Astrocyte (in vitro differentiated cells and primary cell): ENCODE results near the gene DACH2. TPM values are rescaled to one million over a fixed set of nuclear protein-coding genes. Genes with fewer than 3 reads are reported as not detected.

Source experiments
- DNase-seq: peaks from one replicate; pipeline ENCODE4 v3.0.0-alpha.2; 2010; ENCODE audit warnings: low read depth
- FAIRE-seq: peaks from 2 replicates; lab custom pipeline; 2011; peaks lifted over from hg19 to GRCh38; lab: Jason Lieb, UNC
- H2AFZ ChIP-seq: 2 replicates; pipeline ENCODE4 v1.6.0; 2012; ENCODE audit warnings: low read depth, low read length, inconsistent platforms
- H3K27ac ChIP-seq: 2 replicates; pipeline ENCODE4 v1.5.1; 2011; ENCODE audit warnings: low read depth, low read length, inconsistent platforms
- H3K27me3 ChIP-seq: 2 replicates; pipeline ENCODE4 v1.6.0; 2011; ENCODE audit warnings: low read length, inconsistent platforms; ENCODE audit not compliant: insufficient read depth
- H3K36me3 ChIP-seq: 2 replicates; pipeline ENCODE4 v1.5.1; 2011; ENCODE audit warnings: low read length, inconsistent platforms; ENCODE audit not compliant: insufficient read depth
- H3K4me1 ChIP-seq: 2 replicates; pipeline ENCODE4 v1.5.1; 2011; ENCODE audit warnings: low read length, inconsistent platforms; ENCODE audit not compliant: insufficient read depth
- H3K4me2 ChIP-seq: 2 replicates; pipeline ENCODE4 v1.6.0; 2012; ENCODE audit warnings: low read length, inconsistent platforms
- H3K4me3 ChIP-seq: 2 replicates; pipeline ENCODE4 v1.5.1; 2011; ENCODE audit warnings: low read depth, mild to moderate bottlenecking, low read length, inconsistent platforms; ENCODE audit not compliant: insufficient read depth
- H3K79me2 ChIP-seq: 2 replicates; pipeline ENCODE4 v1.6.0; 2012; ENCODE audit warnings: mild to moderate bottlenecking, low read length, inconsistent platforms; ENCODE audit not compliant: insufficient read depth
- H3K9ac ChIP-seq: 2 replicates; pipeline ENCODE4 v1.6.0; 2012; ENCODE audit warnings: mild to moderate bottlenecking, low read length, inconsistent platforms
- H3K9me3 ChIP-seq: 2 replicates; pipeline ENCODE4 v1.5.1; 2012; ENCODE audit warnings: low read depth, mild to moderate bottlenecking, low read length, inconsistent platforms; ENCODE audit not compliant: insufficient read depth
- H4K20me1 ChIP-seq: 2 replicates; pipeline ENCODE4 v1.6.0; 2012; ENCODE audit warnings: low read length, inconsistent platforms; ENCODE audit not compliant: insufficient read depth
- H3K27ac Mint-ChIP-seq: one replicate; pipeline ENCODE4 v1.8.0; 2021; ENCODE audit warnings: mild to moderate bottlenecking, mixed read lengths; ENCODE audit not compliant: unreplicated experiment
- H3K27me3 Mint-ChIP-seq: one replicate; pipeline ENCODE4 v1.8.0; 2021; ENCODE audit warnings: low read depth, mixed read lengths; ENCODE audit not compliant: unreplicated experiment
- H3K36me3 Mint-ChIP-seq: one replicate; pipeline ENCODE4 v1.8.0; 2021; ENCODE audit warnings: low read depth, mixed read lengths; ENCODE audit not compliant: unreplicated experiment
- H3K4me1 Mint-ChIP-seq: one replicate; pipeline ENCODE4 v1.8.0; 2021; ENCODE audit warnings: low read depth, mixed read lengths; ENCODE audit not compliant: unreplicated experiment
- H3K4me3 Mint-ChIP-seq: one replicate; pipeline ENCODE4 v1.8.0; 2021; ENCODE audit warnings: mild to moderate bottlenecking, moderate library complexity, mixed read lengths; ENCODE audit not compliant: unreplicated experiment
- H3K9me3 Mint-ChIP-seq: one replicate; pipeline ENCODE4 v1.8.0; 2021; ENCODE audit warnings: mild to moderate bottlenecking, mixed read lengths; ENCODE audit not compliant: unreplicated experiment
- CTCF ChIP-seq: IDR thresholded peaks from 2 replicates; pipeline ENCODE4 v1.5.1; 2011; ENCODE audit warnings: low read depth, mild to moderate bottlenecking, inconsistent platforms, low read length, moderate library complexity; ENCODE audit not compliant: insufficient read depth
- EZH2 ChIP-seq: IDR thresholded peaks from 2 replicates; pipeline ENCODE4 v1.6.1; 2012; ENCODE audit warnings: mild to moderate bottlenecking, low read length, inconsistent platforms; ENCODE audit not compliant: insufficient read depth
- total RNA-seq: library from RNA; stranded (reverse); gene quantifications from 2 replicates; pipeline ENCODE4 v1.2.1, GENCODE V29; 2021

DACH2 gene
- total RNA-seq, 1 donor from 2014 or later: 0.16 TPM

GRCh38 chrX:86192827-86193226 is 44.6 kb downstream of the DACH2 start:
- Histone ChIP-seq H2AFZ (no peak overlapping the region), H3K4me3 (no peak overlapping the region), H3K4me2 (no peak overlapping the region), H3K27ac (no peak overlapping the region), H3K27me3 (no peaks in the 10 kb centered on the region), H3K79me2 (no peaks in the 10 kb centered on the region), H4K20me1 (no peaks in the 10 kb centered on the region), H3K9me3 (no peaks in the 10 kb centered on the region), H3K36me3 (no peaks in the 10 kb centered on the region), H3K4me1 (no peaks in the 10 kb centered on the region), H3K9ac (no peak overlapping the region)
- H3K27me3 Mint-ChIP-seq: no peaks in the 10 kb centered on the region
- DNase-seq: no peak
- TF ChIP-seq EZH2: no peak
- TF ChIP-seq CTCF: no peak
- no peaks in the 10 kb centered on the region for H3K9me3 Mint-ChIP-seq
- no peak overlapping the region for H3K27ac Mint-ChIP-seq
- H3K4me1 Mint-ChIP-seq: no peaks in the 10 kb centered on the region
- peak; percentile 80 for FAIRE-seq
- no peaks in the 10 kb centered on the region for H3K36me3 Mint-ChIP-seq
- no peak overlapping the region for H3K4me3 Mint-ChIP-seq

GRCh38 chrX:86194758-86195157 is 46.5 kb downstream of the DACH2 start:
- no peaks in the 10 kb centered on the region for H3K36me3 ChIP-seq
- no peaks in the 10 kb centered on the region for H3K79me2 ChIP-seq
- DNase-seq (no peak), FAIRE-seq (no peak)
- Mint-ChIP-seq H3K9me3 (no peaks in the 10 kb centered on the region), H3K36me3 (no peaks in the 10 kb centered on the region), H3K27me3 (no peaks in the 10 kb centered on the region), H3K27ac (no peak overlapping the region), H3K4me3 (no peak overlapping the region), H3K4me1 (no peaks in the 10 kb centered on the region)
- no peaks in the 10 kb centered on the region for H3K27me3 ChIP-seq
- no peaks in the 10 kb centered on the region for H4K20me1 ChIP-seq
- H3K9ac ChIP-seq: no peak overlapping the region
- no peak overlapping the region for H2AFZ ChIP-seq
- H3K27ac ChIP-seq: no peak overlapping the region
- H3K4me2 ChIP-seq: no peak overlapping the region
- TF ChIP-seq CTCF: no peak
- no peak for TF ChIP-seq EZH2
- no peaks in the 10 kb centered on the region for H3K9me3 ChIP-seq
- H3K4me3 ChIP-seq: no peak overlapping the region
- H3K4me1 ChIP-seq: no peaks in the 10 kb centered on the region

GRCh38 chrX:86195343-86195742 is 47.1 kb downstream of the DACH2 start:
- Mint-ChIP-seq H3K9me3 (no peaks in the 10 kb centered on the region), H3K36me3 (no peaks in the 10 kb centered on the region), H3K4me3 (no peak overlapping the region), H3K4me1 (no peaks in the 10 kb centered on the region), H3K27ac (no peak overlapping the region), H3K27me3 (no peaks in the 10 kb centered on the region)
- Histone ChIP-seq H3K9ac (no peak overlapping the region), H3K36me3 (no peaks in the 10 kb centered on the region), H3K4me2 (no peak overlapping the region), H3K79me2 (no peaks in the 10 kb centered on the region), H3K9me3 (no peaks in the 10 kb centered on the region), H3K4me3 (no peak overlapping the region), H3K4me1 (no peaks in the 10 kb centered on the region), H2AFZ (no peak overlapping the region), H4K20me1 (no peaks in the 10 kb centered on the region), H3K27me3 (no peaks in the 10 kb centered on the region), H3K27ac (no peak overlapping the region)
- FAIRE-seq (no peak), DNase-seq (no peak)
- TF ChIP-seq CTCF (no peak), EZH2 (no peak)
